MM.1S (cell line): ENCODE data around the gene INTS13.

Source experiments
- DNase-seq: peaks from one replicate; pipeline ENCODE4 v3.0.0-alpha.2; 2015
- H2AFZ ChIP-seq: fragments of 300-600 bp; sonication (generic); 2 replicates; pipeline ENCODE4 v1.6.0; 2016; ENCODE audit warnings: antibody characterized with exemption, low read length
- H3F3A ChIP-seq: fragments of 300-600 bp; sonication (generic); 2 replicates; pipeline ENCODE4 v1.6.1; 2016; ENCODE audit warnings: mild to moderate bottlenecking, antibody characterized with exemption, low read length, moderate library complexity, mixed read lengths; ENCODE audit not compliant: insufficient read depth
- H3K27ac ChIP-seq: fragments of 300-600 bp; sonication (generic); 2 replicates; pipeline ENCODE4 v1.5.1; 2016; ENCODE audit warnings: mild to moderate bottlenecking, low read length
- H3K27me3 ChIP-seq: fragments of 300-600 bp; sonication (generic); replicated peaks from 2 replicates; pipeline ENCODE4 v1.6.0; 2016; ENCODE audit warnings: low read length; ENCODE audit not compliant: insufficient read depth
- H3K36me3 ChIP-seq: fragments of 300-600 bp; sonication (generic); replicated peaks from 2 replicates; pipeline ENCODE4 v1.6.1; 2016; ENCODE audit warnings: mild to moderate bottlenecking, low read length, mixed read lengths; ENCODE audit not compliant: insufficient read depth
- H3K4me1 ChIP-seq: fragments of 300-600 bp; sonication (generic); 2 replicates; pipeline ENCODE4 v1.6.1; 2016; ENCODE audit warnings: low read length, mixed read lengths
- H3K4me2 ChIP-seq: fragments of 300-600 bp; sonication (generic); 2 replicates; pipeline ENCODE4 v1.6.0; 2016; ENCODE audit warnings: low read depth, low read length
- H3K4me3 ChIP-seq: fragments of 300-600 bp; sonication (generic); 2 replicates; pipeline ENCODE4 v1.5.1; 2016; ENCODE audit warnings: low read length, mixed read lengths
- H3K79me2 ChIP-seq: fragments of 300-600 bp; sonication (generic); 2 replicates; pipeline ENCODE4 v1.6.1; 2016; ENCODE audit warnings: mixed run types, low read length, mixed read lengths
- H3K9ac ChIP-seq: fragments of 300-600 bp; sonication (generic); 2 replicates; pipeline ENCODE4 v1.6.1; 2016; ENCODE audit warnings: low read length, mixed read lengths
- H3K9me2 ChIP-seq: fragments of 300-600 bp; sonication (generic); replicated peaks from 2 replicates; pipeline ENCODE4 v1.6.1; 2016; ENCODE audit warnings: mild to moderate bottlenecking, low read length, mixed read lengths; ENCODE audit not compliant: insufficient read depth
- H3K9me3 ChIP-seq: fragments of 300-600 bp; sonication (generic); replicated peaks from 2 replicates; pipeline ENCODE4 v1.6.1; 2016; ENCODE audit warnings: mild to moderate bottlenecking, low read length, mixed read lengths; ENCODE audit not compliant: insufficient read depth
- H4K20me1 ChIP-seq: fragments of 300-600 bp; sonication (generic); 2 replicates; pipeline ENCODE4 v1.6.1; 2016; ENCODE audit warnings: mild to moderate bottlenecking, low read length, moderate library complexity, mixed read lengths; ENCODE audit not compliant: insufficient read depth
- EZH2 ChIP-seq: fragments of 300-600 bp; sonication (generic); optimal IDR thresholded peaks from 2 replicates; pipeline ENCODE3; 2017; ENCODE audit warnings: low read depth, mild to moderate bottlenecking, antibody characterized with exemption, low read length, mixed read lengths
- EZH2phosphoT487 ChIP-seq: fragments of 300-600 bp; sonication (generic); IDR thresholded peaks from 2 replicates; pipeline ENCODE4 v1.6.1; 2018; ENCODE audit warnings: antibody characterized with exemption, low read length
- TF ChIP-seq, protein P1 (sequence below): fragments of 300-600 bp; sonication (generic); IDR thresholded peaks from 2 replicates; pipeline ENCODE4 v1.5.1; 2016; ENCODE audit warnings: antibody characterized with exemption, low read length, mixed read lengths

INTS13 gene

DNA sequence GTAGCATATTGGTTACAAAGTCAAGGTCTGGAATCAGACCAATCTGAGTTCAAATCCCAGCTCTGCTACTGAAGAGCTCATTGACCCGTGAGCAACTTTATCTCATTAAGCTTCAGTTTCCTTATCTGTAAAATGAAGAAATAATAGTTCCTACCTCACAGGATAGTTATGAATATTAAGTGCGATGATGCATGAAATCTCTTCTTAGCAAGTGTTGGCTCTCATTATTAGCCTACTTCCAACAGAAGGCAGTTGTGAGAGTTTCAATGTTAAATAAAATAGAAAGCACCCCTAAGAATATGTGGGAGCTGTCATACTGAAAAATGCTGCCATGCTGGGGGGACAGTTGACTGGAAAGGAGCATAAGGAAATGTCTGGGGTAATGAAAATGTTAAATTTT lies 65.8 kb downstream of the INTS13 start:
- H3K27me3 ChIP-seq: no peaks in the 10 kb centered on the region
- peaks cover 31% of the 10 kb centered on the region for H3F3A ChIP-seq
- no peak overlapping the region for H2AFZ ChIP-seq
- H3K36me3 ChIP-seq: no peaks in the 10 kb centered on the region
- no peak overlapping the region for H3K27ac ChIP-seq
- peaks cover 53% of the 10 kb centered on the region for H3K4me1 ChIP-seq
- H4K20me1 ChIP-seq: no peaks in the 10 kb centered on the region
- H3K9me3 ChIP-seq: no peaks in the 10 kb centered on the region
- TF ChIP-seq, protein P1, sequence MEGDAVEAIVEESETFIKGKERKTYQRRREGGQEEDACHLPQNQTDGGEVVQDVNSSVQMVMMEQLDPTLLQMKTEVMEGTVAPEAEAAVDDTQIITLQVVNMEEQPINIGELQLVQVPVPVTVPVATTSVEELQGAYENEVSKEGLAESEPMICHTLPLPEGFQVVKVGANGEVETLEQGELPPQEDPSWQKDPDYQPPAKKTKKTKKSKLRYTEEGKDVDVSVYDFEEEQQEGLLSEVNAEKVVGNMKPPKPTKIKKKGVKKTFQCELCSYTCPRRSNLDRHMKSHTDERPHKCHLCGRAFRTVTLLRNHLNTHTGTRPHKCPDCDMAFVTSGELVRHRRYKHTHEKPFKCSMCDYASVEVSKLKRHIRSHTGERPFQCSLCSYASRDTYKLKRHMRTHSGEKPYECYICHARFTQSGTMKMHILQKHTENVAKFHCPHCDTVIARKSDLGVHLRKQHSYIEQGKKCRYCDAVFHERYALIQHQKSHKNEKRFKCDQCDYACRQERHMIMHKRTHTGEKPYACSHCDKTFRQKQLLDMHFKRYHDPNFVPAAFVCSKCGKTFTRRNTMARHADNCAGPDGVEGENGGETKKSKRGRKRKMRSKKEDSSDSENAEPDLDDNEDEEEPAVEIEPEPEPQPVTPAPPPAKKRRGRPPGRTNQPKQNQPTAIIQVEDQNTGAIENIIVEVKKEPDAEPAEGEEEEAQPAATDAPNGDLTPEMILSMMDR: no peak
- no peak for TF ChIP-seq EZH2
- no peak for DNase-seq
- H3K4me2 ChIP-seq: no peak overlapping the region
- H3K9me2 ChIP-seq: no peaks in the 10 kb centered on the region
- no peaks in the 10 kb centered on the region for H3K79me2 ChIP-seq
- H3K9ac ChIP-seq: no peak overlapping the region
- no peak overlapping the region for H3K4me3 ChIP-seq

DNA sequence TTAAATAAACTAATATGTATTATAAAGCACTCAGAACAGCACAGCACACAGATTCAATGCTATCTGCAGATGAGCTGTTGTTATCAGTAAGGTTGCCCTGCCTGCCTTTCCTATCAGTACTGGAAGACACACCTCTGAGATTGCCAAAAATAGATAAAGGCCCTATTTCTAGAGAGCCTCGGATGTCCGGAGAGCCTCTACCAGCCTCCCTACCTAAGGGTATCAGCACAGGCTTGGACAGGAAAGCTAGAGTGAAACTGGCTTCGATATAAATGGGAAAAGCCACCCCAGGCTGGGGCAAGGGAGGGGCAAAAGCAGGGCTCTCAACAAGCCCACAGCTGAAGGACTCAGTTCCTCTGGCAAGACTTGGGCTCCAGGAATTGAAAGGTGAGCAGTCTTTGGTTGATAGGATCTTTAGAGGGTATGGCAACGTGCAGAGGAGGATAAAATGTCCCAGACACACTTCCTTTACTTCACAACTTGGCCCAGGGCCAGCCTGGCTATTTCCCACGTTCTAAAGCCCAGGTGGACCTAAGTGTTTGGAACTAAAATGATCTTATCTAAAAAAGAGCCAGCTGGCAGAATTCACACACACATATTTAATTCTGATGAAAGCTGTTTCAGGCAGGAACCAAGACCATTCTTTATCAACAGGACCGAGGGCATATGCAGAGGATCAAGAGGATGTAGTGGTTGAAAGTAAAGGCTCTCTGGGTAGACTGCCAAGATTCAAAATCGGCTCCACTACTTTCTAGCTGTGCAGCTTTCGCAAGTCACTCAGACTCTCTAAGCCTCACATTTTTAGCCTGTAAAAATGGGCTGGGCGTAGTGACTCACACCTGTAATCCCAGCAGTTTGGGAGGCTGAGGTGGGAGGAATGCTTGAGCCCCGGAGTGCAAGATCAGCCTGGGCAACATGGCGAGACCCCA lies 67.0 kb downstream of the INTS13 start:
- H3K4me3 ChIP-seq: peak overlapping the region; percentile 48
- H3K9me2 ChIP-seq: no peaks in the 10 kb centered on the region
- H2AFZ ChIP-seq: peak overlapping the region; percentile 23; the same call in 1 of the 2 replicates
- TF ChIP-seq, protein P1: no peak
- TF ChIP-seq EZH2: no peak
- no peak for TF ChIP-seq EZH2phosphoT487
- no peaks in the 10 kb centered on the region for H3K36me3 ChIP-seq
- peak overlapping the region; percentile 86 for H3K4me2 ChIP-seq
- H4K20me1 ChIP-seq: no peaks in the 10 kb centered on the region
- peaks cover 40% of the 10 kb centered on the region for H3F3A ChIP-seq
- peaks cover 63% of the 10 kb centered on the region for H3K4me1 ChIP-seq
- peak overlapping the region; percentile 95 for H3K27ac ChIP-seq
- no peaks in the 10 kb centered on the region for H3K27me3 ChIP-seq
- H3K9me3 ChIP-seq: no peaks in the 10 kb centered on the region
- DNase-seq: peak; percentile 80
- H3K9ac ChIP-seq: peak overlapping the region; percentile 60
- H3K79me2 ChIP-seq: no peaks in the 10 kb centered on the region

DNA sequence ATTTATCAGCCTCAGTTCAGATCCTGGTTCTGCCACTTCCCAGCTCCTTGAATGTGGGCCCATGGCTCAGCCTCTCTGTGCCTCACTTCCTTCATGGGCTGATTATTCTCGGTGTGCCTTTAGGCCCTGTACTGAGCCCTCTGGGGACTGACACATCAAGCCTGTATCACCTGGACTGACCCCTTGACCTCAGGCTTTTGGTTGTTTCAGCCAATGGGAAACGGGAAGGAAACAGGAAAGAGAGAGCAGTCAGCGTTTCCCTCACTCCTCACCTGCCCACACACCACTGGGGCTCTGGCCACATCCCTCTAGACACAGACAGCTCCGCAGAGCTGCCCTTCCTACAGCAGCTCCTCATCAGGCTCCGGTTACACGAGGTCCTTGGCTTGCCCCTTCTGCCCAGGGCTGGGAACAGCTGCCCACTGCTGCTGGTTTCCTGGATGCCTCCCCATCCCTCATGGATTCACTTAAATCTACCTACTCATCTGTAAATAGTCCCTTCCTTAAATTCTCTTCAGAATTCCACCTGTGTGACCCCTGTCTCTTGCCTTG lies 67.8 kb downstream of the INTS13 start:
- peak overlapping the region; percentile 95 for H3K27ac ChIP-seq
- no peaks in the 10 kb centered on the region for H3K9me3 ChIP-seq
- DNase-seq: peak; percentile 61
- no peaks in the 10 kb centered on the region for H3K36me3 ChIP-seq
- no peaks in the 10 kb centered on the region for H4K20me1 ChIP-seq
- H3K4me3 ChIP-seq: peak overlapping the region; percentile 48
- H2AFZ ChIP-seq: 0 out of 2 replicates have a peak overlapping the region, but pooled peaks have one; percentile 20
- H3F3A ChIP-seq: peaks cover 40% of the 10 kb centered on the region
- H3K4me1 ChIP-seq: peaks cover 61% of the 10 kb centered on the region
- peak overlapping the region; percentile 60 for H3K9ac ChIP-seq
- H3K4me2 ChIP-seq: peak overlapping the region; percentile 86
- H3K79me2 ChIP-seq: no peaks in the 10 kb centered on the region
- no peak for TF ChIP-seq EZH2
- TF ChIP-seq, protein P1: no peak
- TF ChIP-seq EZH2phosphoT487: no peak
- H3K27me3 ChIP-seq: no peaks in the 10 kb centered on the region
- H3K9me2 ChIP-seq: no peaks in the 10 kb centered on the region
